Limb (tissue), 2 donors: ENCODE data around the gene NMNAT3.

Source experiments
- DNase-seq, 2 donors: peaks; one replicate each; pipeline ENCODE4 v3.0.0-alpha.2; 2016; ENCODE audit errors: extremely low spot score in 2 of 2

Gene NMNAT3

GRCh38 chr3:139677388-139678155 lies at the start of gene NMNAT3:
TSS of gene NMNAT3 (minus strand) at chr3:139677972. CDS start at chr3:139627724, 50,248 bp downstream.
- peak; percentile 55 to 89 for DNase-seq

GRCh38 chr3:139721370-139721769 lies 43.6 kb upstream of the NMNAT3 start:
- no peak for DNase-seq

DNA sequence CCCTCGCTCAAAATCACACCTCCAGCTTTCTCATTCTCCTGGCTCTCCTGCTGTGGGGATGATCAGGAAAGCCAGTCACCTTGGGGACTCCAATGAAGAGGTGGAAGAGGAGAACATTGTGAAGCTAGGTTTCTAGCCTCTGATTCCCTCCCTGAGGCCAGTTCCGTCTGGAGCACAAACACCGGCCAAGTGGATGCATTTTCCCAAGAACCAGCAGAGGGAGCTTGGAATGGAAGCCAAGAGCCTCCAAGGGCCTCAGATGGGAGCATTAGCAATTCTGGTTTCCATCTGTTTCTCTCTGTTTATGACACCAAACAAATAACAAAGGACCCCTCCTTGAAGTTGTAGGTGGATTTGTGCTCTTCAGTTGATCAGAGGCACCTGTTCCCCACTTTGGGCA lies 40.6 kb upstream of the NMNAT3 start:
- DNase-seq, result peak; percentile 5 to 39

DNA sequence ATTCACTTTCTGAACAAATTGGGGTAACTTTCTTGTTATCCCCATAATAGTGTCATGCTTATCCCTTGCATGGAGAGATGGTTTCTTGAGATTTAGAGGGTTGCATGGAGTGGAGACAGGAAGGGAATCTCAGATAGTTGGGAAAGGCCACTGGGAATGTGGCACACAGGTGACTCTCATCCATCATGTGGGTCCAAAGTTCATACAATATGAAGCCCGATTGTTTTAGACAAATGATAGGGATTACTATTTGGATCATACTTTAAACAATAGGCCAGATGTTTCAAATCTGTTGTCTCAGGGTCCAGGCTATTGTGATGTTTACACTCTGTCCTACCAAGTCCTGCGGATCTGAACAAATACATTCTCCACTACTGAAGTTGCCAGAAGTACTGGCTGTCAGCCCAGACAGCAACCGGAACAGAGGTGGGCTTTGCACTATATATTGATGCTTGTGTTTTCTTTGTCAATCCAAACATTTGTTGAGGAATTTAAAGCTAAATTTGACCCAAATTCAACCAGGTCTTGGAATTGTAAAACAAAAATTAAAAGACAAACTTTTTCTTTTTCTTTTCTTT lies 39.2 kb upstream of the NMNAT3 start:
- DNase-seq, result no peak

DNA sequence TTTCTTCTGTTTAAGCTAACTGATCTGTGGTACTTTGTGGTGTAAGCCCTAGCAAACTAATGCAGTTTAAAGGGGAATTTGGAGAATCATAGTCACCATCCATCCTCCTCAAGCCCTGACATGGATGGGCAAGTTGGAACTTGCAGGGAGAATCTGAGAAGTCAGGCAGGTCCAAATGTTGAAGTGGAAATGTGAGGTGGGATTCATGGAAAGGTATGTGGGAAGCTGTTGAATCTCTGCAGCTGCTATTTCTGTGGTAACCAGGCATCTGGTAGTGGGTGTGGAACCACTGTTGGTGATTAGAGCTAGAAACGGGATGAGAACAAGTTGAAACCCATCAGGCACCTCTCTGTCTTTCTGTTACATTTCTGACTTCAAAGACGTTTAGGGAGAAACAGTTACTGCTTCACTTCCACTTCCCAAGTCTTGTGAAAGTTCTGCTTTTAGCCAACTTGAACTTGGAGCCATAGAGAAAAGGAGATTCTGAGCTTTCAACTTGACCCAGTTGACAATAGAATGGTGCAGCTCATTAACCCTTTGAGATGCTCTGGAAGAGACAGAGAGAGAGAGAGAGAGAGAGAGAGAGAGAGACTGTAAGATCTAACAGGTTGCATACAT lies 38.1 kb upstream of the NMNAT3 start:
- no peak for DNase-seq

DNA sequence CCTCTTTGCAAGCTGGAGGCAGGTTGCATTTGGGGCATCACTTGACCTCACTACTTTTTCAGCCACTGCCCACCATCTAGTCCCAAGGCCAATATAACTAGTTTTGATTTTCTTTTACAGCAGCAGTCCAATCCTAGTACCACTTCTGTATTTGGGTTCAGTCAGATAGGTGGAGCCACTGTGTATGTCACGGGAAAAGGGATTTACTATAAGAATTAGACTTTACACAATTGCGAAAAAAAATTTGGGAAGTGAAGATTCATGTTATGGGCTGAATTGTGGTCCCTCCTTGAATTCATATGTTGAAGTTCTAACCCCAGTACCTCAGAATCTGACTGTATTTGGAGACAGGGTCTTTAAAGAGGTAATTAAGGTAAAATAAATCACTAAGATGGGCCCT lies 37.4 kb upstream of the NMNAT3 start:
- DNase-seq, result no peak

- no peak for DNase-seq
Observed at GRCh38 chr3:139710212-139710611, 32.4 kb upstream of the NMNAT3 start.

DNA sequence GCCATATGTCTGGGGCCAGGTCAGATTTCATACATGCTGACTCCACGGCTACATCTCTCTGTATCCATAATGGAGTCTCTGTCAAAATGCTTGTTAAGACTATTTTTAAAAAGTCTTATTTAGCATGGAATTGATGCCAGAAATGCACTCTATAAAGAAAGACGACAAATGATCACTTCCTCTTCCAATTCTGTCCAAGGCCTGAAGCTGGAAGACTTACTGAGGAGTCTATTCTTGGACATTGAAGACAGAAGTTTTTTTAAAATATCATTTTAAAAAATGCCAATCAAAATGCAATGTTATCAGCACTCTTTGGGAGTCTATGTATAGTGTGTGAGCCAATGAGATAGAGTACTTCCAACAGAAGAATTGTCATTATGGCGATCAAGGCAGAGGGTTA lies 27.9 kb upstream of the NMNAT3 start:
- DNase-seq, result no peak

DNA sequence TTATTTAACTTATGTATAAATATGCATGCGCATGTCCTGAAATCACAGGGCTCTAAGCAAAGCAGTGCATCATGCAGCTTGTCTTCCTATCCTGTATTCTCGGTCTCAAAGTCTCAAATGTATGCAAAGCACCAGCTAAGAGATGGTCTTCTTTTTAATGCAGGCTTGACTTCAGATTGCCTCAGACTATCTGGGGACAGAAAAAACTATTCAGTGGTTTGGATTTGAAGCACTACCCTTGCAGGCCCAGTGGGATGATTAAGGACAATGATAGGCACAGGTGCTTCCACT lies 18.5 kb upstream of the NMNAT3 start:
- DNase-seq, result no peak

GRCh38 chr3:139695426-139696313 lies 17.9 kb upstream of the NMNAT3 start:
- DNase-seq, result no peak

- no peak for DNase-seq
Observed at GRCh38 chr3:139695007-139695406, 17.2 kb upstream of the NMNAT3 start.

DNA sequence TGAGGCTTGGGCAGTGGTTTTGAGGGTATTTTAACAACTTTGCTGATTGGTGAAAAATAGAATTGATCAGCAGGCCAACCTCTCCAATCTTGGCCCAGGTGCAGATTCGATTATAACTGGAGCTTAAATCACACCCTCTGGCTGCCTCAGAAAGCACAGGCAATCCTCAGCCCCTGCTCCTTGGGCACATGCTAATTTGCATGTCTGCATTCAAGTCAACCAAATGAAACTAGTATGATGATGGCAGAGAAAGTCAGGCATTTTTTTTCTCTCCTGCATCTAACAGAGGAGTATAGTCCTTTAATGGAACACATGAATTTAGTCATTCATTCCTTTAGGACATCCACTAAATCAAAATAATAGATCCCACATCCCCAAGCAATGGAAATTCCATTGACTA lies 16.8 kb upstream of the NMNAT3 start:
- DNase-seq, result no peak

- no peak for DNase-seq
Observed at GRCh38 chr3:139691619-139692018, 13.8 kb upstream of the NMNAT3 start.

DNA sequence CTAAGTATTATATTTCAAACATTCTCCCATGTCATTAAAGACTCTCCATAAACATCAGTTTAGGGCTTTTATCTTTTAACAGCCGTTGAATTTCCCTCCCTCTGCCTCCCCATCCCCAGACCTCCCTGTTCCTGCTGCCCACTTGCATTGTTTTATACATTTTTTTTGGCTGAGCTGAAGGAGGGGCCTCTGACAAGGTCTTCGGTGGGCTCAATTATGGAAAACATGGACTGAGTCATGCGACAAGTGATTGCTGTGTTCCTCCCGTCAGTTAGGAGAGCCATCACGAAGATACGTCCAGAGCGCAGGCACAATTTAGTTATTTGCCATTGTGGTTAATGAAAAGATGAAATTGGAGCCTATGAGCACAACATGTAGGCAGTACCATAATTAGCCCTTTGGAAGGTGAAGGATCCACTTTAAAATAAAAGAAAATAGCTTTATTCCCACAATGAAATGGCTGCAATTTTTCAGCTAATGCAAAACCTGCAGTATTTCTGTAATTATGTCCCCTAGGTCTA lies 12.0 kb upstream of the NMNAT3 start:
- no peak for DNase-seq

- no peak for DNase-seq
Observed at GRCh38 chr3:139689122-139689521, 11.3 kb upstream of the NMNAT3 start.

DNA sequence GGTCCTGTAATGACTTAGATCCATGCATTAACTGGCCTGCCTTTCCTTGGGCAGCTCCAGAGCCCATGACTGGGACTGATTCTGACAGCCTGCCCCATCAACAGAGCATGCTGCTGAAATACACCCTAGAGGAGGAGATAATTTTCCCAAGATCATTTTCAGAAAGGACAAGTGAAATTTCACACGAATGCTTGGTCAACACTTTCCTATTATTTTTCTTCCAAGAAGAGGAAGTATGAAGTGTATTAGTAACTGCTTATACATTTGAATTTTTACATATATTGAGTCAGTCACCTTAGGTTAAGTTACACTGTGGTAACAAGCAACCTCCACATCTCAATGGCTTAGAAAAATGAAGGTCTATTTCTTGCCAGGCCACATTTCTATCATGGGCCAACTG lies 9.7 kb upstream of the NMNAT3 start:
- no peak for DNase-seq

DNA sequence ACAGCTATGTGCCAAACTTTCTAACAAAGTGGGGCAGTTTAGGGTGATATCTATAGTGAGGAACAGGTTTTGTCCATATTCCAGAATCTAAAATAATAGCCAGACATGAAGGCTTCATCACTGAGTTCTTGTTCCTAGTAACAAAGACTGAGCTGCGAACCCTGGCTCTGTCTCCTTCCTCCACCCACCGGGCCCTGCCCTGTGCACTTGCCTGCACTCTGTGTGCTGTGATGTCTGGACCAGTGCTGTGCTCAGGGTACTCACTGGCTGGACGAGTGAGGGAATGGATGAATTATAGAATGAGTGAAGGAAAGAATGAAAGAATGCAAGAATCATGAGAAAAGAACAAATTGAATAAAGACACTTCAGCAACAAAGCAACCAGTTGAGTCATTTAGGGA lies 8.9 kb upstream of the NMNAT3 start:
- DNase-seq, result no peak

- no peak for DNase-seq
Observed at GRCh38 chr3:139686206-139686605, 8.4 kb upstream of the NMNAT3 start.

GRCh38 chr3:139679220-139679775 lies 1.5 kb upstream of the NMNAT3 start:
- DNase-seq, result no peak

- DNase-seq, result no peak
Observed at GRCh38 chr3:139676632-139677387, 962 bp downstream of the NMNAT3 start.

DNA sequence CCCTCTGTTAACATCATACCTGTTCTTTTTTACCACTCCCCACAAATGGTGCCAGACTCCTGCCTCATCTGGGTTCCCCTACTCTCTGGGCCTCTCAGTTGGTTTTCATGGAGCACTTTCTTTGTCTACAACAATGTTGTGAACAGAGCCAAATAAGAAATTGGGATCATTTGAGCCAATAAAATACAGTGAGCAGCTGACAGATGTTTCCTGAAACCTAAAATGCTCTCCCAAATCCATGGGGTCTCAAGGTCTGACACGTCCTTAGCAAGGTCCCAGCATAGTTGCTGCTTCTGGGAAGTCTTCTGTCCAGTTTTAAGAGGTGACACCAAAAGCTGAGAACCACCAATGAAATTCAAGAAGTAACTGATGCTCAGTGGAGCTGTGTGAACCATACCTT lies 1.7 kb downstream of the NMNAT3 start:
- no peak for DNase-seq
